IMR-90 (cell line): ENCODE measurements around the gene UACA. TPM values are rescaled to one million over a fixed set of nuclear protein-coding genes. Genes with fewer than 3 reads are reported as not detected.
A peak's percentile ranks its signal among the peaks of the same experiment; 100 is the strongest.

Experiments
- ATAC-seq: fragments of 200-7000 bp; cut with Tn5 transposase; 2 replicates; pipeline ENCODE4 v1.9.1; 2020; ENCODE audit warnings: low read depth, mild to moderate bottlenecking, moderate library complexity
- Bru-seq: library from RNA; stranded (reverse); fragments of 400-500 nt; gene quantifications from one replicate; lab custom pipeline; 2021; lab: Mats Ljungman, UMichigan
- BruChase-seq, 2 experiments: library from RNA; stranded (reverse); fragments of 400-500 nt; gene quantifications; one replicate each; lab custom pipeline; 2021; lab: Mats Ljungman, UMichigan
- BruUV-seq: library from RNA; stranded (reverse); fragments of 400-500 nt; replicated peaks from 2 replicates; lab custom pipeline; 2021; lab: Mats Ljungman, UMichigan
- CTCF ChIA-PET: fragments of 300-600 bp; formaldehyde crosslinking; extraction: SDS; loops from one replicate; lab custom pipeline; 2021; ENCODE audit warnings: antibody characterized with exemption; lab: Yijun Ruan, JAX
- POLR2A ChIA-PET: fragments of 300-600 bp; sonication (Branson Sonifier 250); formaldehyde crosslinking; loops from one replicate; lab custom pipeline; 2022; ENCODE audit warnings: antibody characterized with exemption; ENCODE audit not compliant: unreplicated experiment; lab: Charles Lee
- DNase-seq: peaks from one replicate; pipeline ENCODE4 v3.0.0; 2013
- H2AFZ ChIP-seq: replicated peaks from 2 replicates; pipeline ENCODE3; 2013; ENCODE audit warnings: low read length, mild to moderate bottlenecking; ENCODE audit not compliant: poor library complexity
- H2AK5ac ChIP-seq: 2 replicates; pipeline ENCODE4 v1.6.1; 2013; ENCODE audit warnings: low read depth, low read length, inconsistent platforms
- H2AK9ac ChIP-seq: replicated peaks from 2 replicates; pipeline ENCODE3; 2013; ENCODE audit warnings: mild to moderate bottlenecking, low read depth, low read length, moderate library complexity; ENCODE audit not compliant: poor library complexity
- H2BK120ac ChIP-seq: 2 replicates; pipeline ENCODE4 v1.6.1; 2013; ENCODE audit warnings: low read depth, low read length, inconsistent platforms
- H2BK15ac ChIP-seq: 3 replicates; pipeline ENCODE4 v1.6.1; 2013; ENCODE audit warnings: low read depth, low read length, inconsistent platforms
- H2BK20ac ChIP-seq: 2 replicates; pipeline ENCODE4 v1.6.1; 2013; ENCODE audit warnings: low read depth, mild to moderate bottlenecking, inconsistent platforms, low read length, moderate library complexity
- H2BK5ac ChIP-seq: 2 replicates; pipeline ENCODE4 v1.6.1; 2013; ENCODE audit warnings: mild to moderate bottlenecking, low read depth, low read length, inconsistent platforms; ENCODE audit not compliant: poor library complexity, severe bottlenecking
- H3K14ac ChIP-seq: replicated peaks from 2 replicates; pipeline ENCODE4 v1.6.1; 2013; ENCODE audit warnings: low read depth, low read length, inconsistent platforms
- H3K18ac ChIP-seq: 2 replicates; pipeline ENCODE4 v1.6.1; 2013; ENCODE audit warnings: low read depth, low read length, control low read depth
- H3K23ac ChIP-seq: 2 replicates; pipeline ENCODE4 v1.6.1; 2013; ENCODE audit warnings: low read depth, low read length, inconsistent platforms
- H3K27ac ChIP-seq: 2 replicates; pipeline ENCODE4 v1.5.1; 2013; ENCODE audit warnings: mild to moderate bottlenecking, control low read depth, low read length; ENCODE audit not compliant: insufficient read depth
- H3K27me3 ChIP-seq: 2 replicates; pipeline ENCODE4 v1.6.1; 2013; ENCODE audit warnings: low read length; ENCODE audit not compliant: control insufficient read depth, insufficient read depth
- H3K36me3 ChIP-seq: 2 replicates; pipeline ENCODE4 v1.6.1; 2013; ENCODE audit warnings: low read length, mixed read lengths; ENCODE audit not compliant: control insufficient read depth, insufficient read depth
- H3K4ac ChIP-seq: 2 replicates; pipeline ENCODE4 v1.6.1; 2013; ENCODE audit warnings: low read depth, low read length, inconsistent platforms
- H3K4me1 ChIP-seq: 2 replicates; pipeline ENCODE4 v1.6.1; 2013; ENCODE audit warnings: low read length, mixed read lengths; ENCODE audit not compliant: control insufficient read depth, insufficient read depth
- H3K4me2 ChIP-seq: 2 replicates; pipeline ENCODE4 v1.6.1; 2013; ENCODE audit warnings: low read depth, mild to moderate bottlenecking, control low read depth, low read length, moderate library complexity
- H3K4me3 ChIP-seq: 2 replicates; pipeline ENCODE4 v1.5.1; 2013; ENCODE audit warnings: low read depth, mild to moderate bottlenecking, control low read depth, low read length, moderate library complexity; ENCODE audit not compliant: insufficient read depth
- H3K56ac ChIP-seq: 2 replicates; pipeline ENCODE4 v1.6.1; 2013; ENCODE audit warnings: low read length, inconsistent platforms; ENCODE audit not compliant: insufficient read depth; ENCODE audit errors: extremely low read depth
- H3K79me1 ChIP-seq, 2 experiments: 2 replicates each; pipeline ENCODE4 v1.6.1; 2013; ENCODE audit warnings: low read length in 2 of 2, inconsistent platforms in 1 of 2, low read depth in 1 of 2
- H3K9ac ChIP-seq: 2 replicates; pipeline ENCODE4 v1.6.1; 2013; ENCODE audit warnings: low read depth, low read length, control low read depth
- H3K9me1 ChIP-seq: 2 replicates; pipeline ENCODE4 v1.6.1; 2013; ENCODE audit warnings: low read length, inconsistent platforms; ENCODE audit not compliant: insufficient read depth
- H3K9me3 ChIP-seq: 2 replicates; pipeline ENCODE4 v1.6.1; 2013; ENCODE audit warnings: low read length; ENCODE audit not compliant: control insufficient read depth, insufficient read depth
- H4K20me1 ChIP-seq: 2 replicates; pipeline ENCODE4 v1.6.1; 2013; ENCODE audit warnings: low read length, inconsistent platforms; ENCODE audit not compliant: insufficient read depth
- H4K5ac ChIP-seq: 2 replicates; pipeline ENCODE4 v1.6.1; 2013; ENCODE audit warnings: mild to moderate bottlenecking, low read depth, low read length, control low read depth
- H4K8ac ChIP-seq, 2 experiments: 2 replicates each; pipeline ENCODE4 v1.6.1; 2013; ENCODE audit warnings: low read depth in 2 of 2, low read length in 2 of 2, control low read depth in 1 of 2, inconsistent platforms in 1 of 2
- H4K91ac ChIP-seq: 2 replicates; pipeline ENCODE4 v1.6.1; 2013; ENCODE audit warnings: low read depth, low read length, inconsistent platforms; ENCODE audit not compliant: insufficient read depth
- MAZ ChIP-seq: IDR thresholded peaks from 2 replicates; pipeline ENCODE4 v1.6.1; 2012; ENCODE audit warnings: low read depth, mild to moderate bottlenecking, low read length, improper control_type of control experiment, moderate library complexity, borderline replicate concordance
- MXI1 ChIP-seq: IDR thresholded peaks from 2 replicates; pipeline ENCODE4 v1.6.1; 2012; ENCODE audit warnings: low read depth, mild to moderate bottlenecking, low read length, moderate library complexity, borderline replicate concordance
- POLR2A ChIP-seq: IDR thresholded peaks from 2 replicates; pipeline ENCODE4 v1.6.1; 2012; ENCODE audit warnings: mild to moderate bottlenecking, low read depth, low read length
- RFX5 ChIP-seq: IDR thresholded peaks from 2 replicates; pipeline ENCODE4 v1.8.0; 2012; ENCODE audit warnings: low read depth, mild to moderate bottlenecking, low read length, moderate library complexity
- WGBS, 2 experiments: methylation state at CpG; one replicate each; pipeline versions ENCODE4 v1.1.5 to v1.1.7; 2013; ENCODE audit warnings: missing lambda C conversion rate in 2 of 2; ENCODE audit not compliant: insufficient read length in 1 of 2; ENCODE audit errors: extremely low coverage in 2 of 2; 5-methylcytosine and 5-hydroxymethylcytosine counted together
- dilution Hi-C: fragments of 300-500 bp; cut with HindIII; formaldehyde crosslinking; loops from one replicate; pipeline ENCODE4 v1.14.3; 2018; ENCODE audit warnings: low sequenced_read_pairs; ENCODE audit not compliant: unreplicated experiment
- in situ Hi-C: fragments of 300-500 bp; cut with MboI; formaldehyde crosslinking; loops from 3 replicates; pipeline ENCODE4 v1.14.3; 2019; ENCODE audit warnings: low sequenced_read_pairs, inconsistent platforms, mixed read lengths
- intact Hi-C: fragments of 100-400 bp; cut with micrococcal nuclease; formaldehyde crosslinking; loops from 2 replicates; pipeline ENCODE4 v1.10.0; 2022
- long read RNA-seq: library from polyadenylated mRNA; unstranded; transcript quantifications from one replicate; pipeline ENCODE4 v2.0.0, GENCODE V29; 2021; ENCODE audit not compliant: unreplicated experiment
- polyA plus RNA-seq, 3 experiments: library from polyadenylated mRNA; depleted of rRNA; stranded (reverse); fragments of >200 nt; gene quantifications; 2 replicates each; pipeline ENCODE4 v1.2.3, GENCODE V29; 2012; ENCODE audit warnings: low replicate concordance in 1 of 3
- total RNA-seq: library from RNA; depleted of rRNA; stranded (reverse); fragments of >200 nt; gene quantifications from 2 replicates; pipeline ENCODE4 v1.2.3, GENCODE V29; 2012; rRNA removed
- TF ChIP-seq, protein P1 (sequence below): fragments of 150-350 bp; IDR thresholded peaks from 2 replicates; pipeline ENCODE4 v1.6.1; 2017; ENCODE audit warnings: mild to moderate bottlenecking, antibody characterized with exemption, low read length, low read depth

UACA gene
- total RNA-seq (505 and 507 TPM in 2 replicates), polyA plus RNA-seq (2012; rRNA removed) (127 and 156 TPM in 2 replicates), Bru-seq, nascent RNA (percentile 99 among the genes with signal in this experiment), BruChase-seq, experiment 1, labeled RNA remaining after a 6-hour chase (percentile 99 among the genes with signal in this experiment), BruChase-seq, experiment 2, labeled RNA remaining after a 2-hour chase (percentile 100 among the genes with signal in this experiment)
- 34.2 and 47.8 TPM in 2 replicates for polyA plus RNA-seq (2012; cell fraction: cytosol; rRNA removed)
- polyA plus RNA-seq (2012; cell fraction: nucleus; rRNA removed; ENCODE audit: low replicate concordance): 121 and 277 TPM in 2 replicates
- long read RNA-seq, full-length matches to known transcripts: 7 of 437 reads
- long read RNA-seq, partial matches to known transcripts: 370 of 437 reads
- long read RNA-seq, other reads (novel, unspliced or antisense): 60 of 437 reads

DNA sequence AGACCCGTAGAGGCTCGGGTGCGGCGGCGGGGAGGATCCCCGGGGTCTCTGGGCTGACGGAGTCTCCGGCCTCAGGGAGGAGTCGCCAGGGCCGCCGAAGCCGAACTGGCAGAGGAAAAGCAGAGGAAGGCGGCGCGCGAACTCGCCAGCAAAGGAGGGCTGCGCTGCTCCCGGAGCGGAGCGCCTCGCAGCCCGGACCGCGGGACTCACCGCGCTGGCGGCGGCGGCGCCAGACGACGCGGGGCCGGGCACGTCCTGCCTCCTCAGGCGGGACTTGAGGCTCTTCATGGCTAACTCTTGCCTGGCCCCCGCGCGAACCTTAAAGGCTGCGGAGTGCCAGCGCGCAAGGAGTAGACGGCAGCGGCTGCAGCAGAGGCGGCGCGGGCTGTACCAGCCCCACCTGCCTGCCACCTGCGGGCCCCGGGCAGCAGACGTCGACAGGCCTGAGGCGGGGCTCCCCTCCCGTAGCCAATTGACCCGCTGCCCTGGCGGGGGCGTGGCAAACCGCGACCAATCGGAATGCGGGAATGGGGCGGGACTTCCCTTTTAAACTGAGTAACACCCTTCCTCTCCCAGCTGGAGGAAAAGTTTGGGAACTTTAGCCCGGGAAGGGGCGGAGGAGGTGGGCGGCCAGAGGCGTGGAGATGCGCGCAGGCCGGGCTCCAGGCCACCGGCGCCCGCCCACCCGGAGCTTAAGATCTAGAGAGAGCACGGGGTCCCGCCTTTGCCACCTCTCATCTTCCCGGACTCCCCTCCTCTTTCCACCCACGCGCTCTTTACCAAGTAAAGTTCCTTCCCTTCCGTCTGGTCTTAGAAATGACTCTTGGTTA lies at the start of gene UACA:
Gene UACA, minus strand, starts transcription at position 439 of the 830 bp plus-strand sequence. Its CDS starts 151 bp downstream, at position 288.
- peak within 1 kb of the TSS; percentile 69 for H2BK20ac ChIP-seq
- no peaks in the 10 kb centered on the region for H3K36me3 ChIP-seq
- peak within 1 kb of the TSS; percentile 75 for H4K5ac ChIP-seq
- peak within 1 kb of the TSS; percentile 92 for H3K56ac ChIP-seq
- H3K79me1 ChIP-seq: peaks cover 5 to 21% of the 10 kb centered on the region in 2 experiments
- peak within 1 kb of the TSS; percentile 98 for H2AK9ac ChIP-seq
- peak within 1 kb of the TSS; percentile 90 for H3K27ac ChIP-seq
- H2AK5ac ChIP-seq: peak within 1 kb of the TSS; percentile 96
- peak within 1 kb of the TSS; percentile 90 for H2BK120ac ChIP-seq
- CTCF ChIA-PET: interaction anchor here (1.1 kb wide), 1 partner anchor 12 kb away, joined by 3 read pairs; no protein-coding TSS in a partner anchor
- TF ChIP-seq RFX5 (no peak), MXI1 (peak; percentile 59; the same call in 1 of the 2 replicates), MAZ (peak; percentile 42; the same call in 1 of the 2 replicates), POLR2A (peak; percentile 77)
- TF ChIP-seq, protein P1, sequence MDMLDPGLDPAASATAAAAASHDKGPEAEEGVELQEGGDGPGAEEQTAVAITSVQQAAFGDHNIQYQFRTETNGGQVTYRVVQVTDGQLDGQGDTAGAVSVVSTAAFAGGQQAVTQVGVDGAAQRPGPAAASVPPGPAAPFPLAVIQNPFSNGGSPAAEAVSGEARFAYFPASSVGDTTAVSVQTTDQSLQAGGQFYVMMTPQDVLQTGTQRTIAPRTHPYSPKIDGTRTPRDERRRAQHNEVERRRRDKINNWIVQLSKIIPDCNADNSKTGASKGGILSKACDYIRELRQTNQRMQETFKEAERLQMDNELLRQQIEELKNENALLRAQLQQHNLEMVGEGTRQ: peak; percentile 59
- H3K18ac ChIP-seq: peak within 1 kb of the TSS; percentile 85
- H3K23ac ChIP-seq: peak within 1 kb of the TSS; percentile 97
- H3K9me1 ChIP-seq: 0 out of 2 replicates have a peak, but pooled peaks cover 4% of the 10 kb centered on the region
- H3K14ac ChIP-seq: peak within 1 kb of the TSS; percentile 98
- intact Hi-C loops: loop anchor here (2.0 to 5.0 kb wide), 2 partner anchors 49 to 114 kb away; no protein-coding TSS in a partner anchor
- peaks cover 4% of the 10 kb centered on the region for H4K20me1 ChIP-seq
- H3K27me3 ChIP-seq: no peaks in the 10 kb centered on the region
- H2AFZ ChIP-seq: peak within 1 kb of the TSS; percentile 93
- peak within 1 kb of the TSS; percentile 92 for H2BK5ac ChIP-seq
- peak within 1 kb of the TSS; percentile 86 for H3K4me3 ChIP-seq
- peak within 1 kb of the TSS; percentile 70 to 92 for H4K8ac ChIP-seq
- ATAC-seq: peak; percentile 90
- H3K9me3 ChIP-seq: no peaks in the 10 kb centered on the region
- H4K91ac ChIP-seq: peak within 1 kb of the TSS; percentile 90
- H3K4me2 ChIP-seq: peak within 1 kb of the TSS; percentile 93
- peak within 1 kb of the TSS; percentile 84; the same call in 2 of the 3 replicates for H2BK15ac ChIP-seq
- 0% methylated on average over 46 of the region's 79 CpGs; no CpG with 5 or more reads in 1 of the 2 experiments for WGBS, 2 experiments
- POLR2A ChIA-PET: interaction anchor here (0.6 to 0.9 kb wide), 2 partner anchors 8 to 12 kb away, joined by 3 read pairs; no protein-coding TSS in a partner anchor
- peak within 1 kb of the TSS; percentile 99 for H3K4ac ChIP-seq
- dilution Hi-C loops: no loop called here
- H3K4me1 ChIP-seq: peaks cover 7% of the 10 kb centered on the region
- peak within 1 kb of the TSS; percentile 70 for H3K9ac ChIP-seq
- DNase-seq: peak; percentile 96
- in situ Hi-C loops: no loop called here
- no TSS peak for BruUV-seq
